ENCODE measurements around the gene PITPNC1. TPM values are rescaled to one million over a fixed set of nuclear protein-coding genes. Genes with fewer than 3 reads are reported as not detected.

Gene PITPNC1
- total and polyA plus RNA-seq, 2 of the 13 experiments (the other 11 are each of a cell fraction or from before 2014, with no cell fraction given), result 4.1 to 5.7 TPM

DNA sequence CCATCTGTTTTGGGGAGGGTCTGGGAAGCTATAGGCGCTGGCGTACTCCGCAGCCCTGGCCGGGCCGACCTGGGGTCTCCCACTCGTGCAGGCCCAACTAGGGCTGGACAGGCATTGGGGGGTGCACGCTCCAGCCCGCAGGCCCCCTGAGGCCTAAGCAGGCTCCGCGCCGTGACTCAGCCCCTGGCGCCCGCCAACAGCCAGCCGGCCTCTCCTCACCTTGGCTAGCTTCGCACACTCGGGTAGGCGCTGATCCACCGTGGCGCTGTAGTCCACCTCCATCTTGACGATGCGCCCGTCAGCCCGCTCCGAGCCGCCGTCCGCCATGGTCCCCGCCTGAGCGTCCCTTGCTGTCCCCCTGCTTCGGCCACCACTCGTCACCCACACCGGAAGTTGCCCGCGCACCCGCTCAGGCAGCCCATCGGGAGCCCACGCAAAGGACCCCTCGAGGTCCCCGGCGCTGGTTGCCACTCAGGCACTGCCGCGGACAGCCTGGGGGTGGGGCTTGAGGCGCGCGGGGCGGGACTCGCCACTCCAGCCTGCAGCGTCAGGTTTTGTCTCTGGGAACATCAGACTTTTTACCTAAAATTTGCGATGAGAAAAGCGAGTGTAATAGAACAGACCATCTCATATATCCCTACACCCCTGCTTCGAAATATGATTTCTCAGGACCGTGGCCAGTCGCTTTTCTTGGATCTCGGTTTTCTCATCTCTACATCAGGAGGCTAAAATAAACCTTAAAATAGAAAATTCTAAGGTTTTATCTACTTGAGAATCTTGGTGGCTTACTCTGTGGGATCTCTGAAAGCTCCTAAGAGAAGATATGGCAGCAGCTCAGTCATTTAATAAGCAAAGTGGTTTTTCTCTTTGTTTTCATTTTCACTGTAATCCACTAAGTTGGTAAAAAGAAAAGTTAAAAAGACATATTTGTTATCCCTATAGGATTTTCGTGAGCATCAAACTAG is 10.6 kb upstream of the PITPNC1 start, which contains the start of gene PSMD12 (continued):
- TF ChIP-seq SAP130 (CRISPR knock-in tag; IDR thresholded peaks at IDR 0.05; ENCODE audit: low read depth) (peak; percentile 97), CBFB (CRISPR knock-in tag; IDR thresholded peaks at IDR 0.05) (peak; percentile 89), NFKBIZ (CRISPR knock-in tag; IDR thresholded peaks at IDR 0.05) (peak; percentile 89; the same call in 1 of the 2 replicates), TEAD2 (CRISPR knock-in tag; IDR thresholded peaks at IDR 0.05) (no peak), ZNF441 (CRISPR knock-in tag; IDR thresholded peaks at IDR 0.05; ENCODE audit: borderline replicate concordance) (peak; percentile 86; the same call in 1 of the 2 replicates), ZEB1 (IDR thresholded peaks at IDR 0.05; ENCODE audit: insufficient replicate concordance, low read depth) (no peak), HMGXB3 (CRISPR knock-in tag; IDR thresholded peaks at IDR 0.05; ENCODE audit: borderline replicate concordance) (peak; percentile 85), SNRNP70 (IDR thresholded peaks at IDR 0.05; ENCODE audit: low read depth, low read length) (no peak), TEF (CRISPR knock-in tag; IDR thresholded peaks at IDR 0.05) (no peak), ZFP37 (CRISPR knock-in tag; IDR thresholded peaks at IDR 0.05; ENCODE audit: borderline replicate concordance) (no peak), ATF7-NPFF (CRISPR knock-in tag; IDR thresholded peaks at IDR 0.05; ENCODE audit: low read depth) (peak; percentile 97), ZFP1 (CRISPR knock-in tag; IDR thresholded peaks at IDR 0.05) (peak; percentile 95), GABPB1 (CRISPR knock-in tag; IDR thresholded peaks at IDR 0.05) (peak; percentile 100), ZNF784 (CRISPR knock-in tag; IDR thresholded peaks at IDR 0.05; ENCODE audit: borderline replicate concordance) (peak; percentile 94), SOX13 (IDR thresholded peaks at IDR 0.05) (no peak), SOX13 (CRISPR knock-in tag; conservative IDR thresholded peaks at IDR 0.05 in 1 of 2, IDR thresholded peaks at IDR 0.05 in 1 of 2) (peak in 1 of 2 experiments; percentile 59; a peak in 2 of 4 replicates)
- TF ChIP-seq, protein P1, sequence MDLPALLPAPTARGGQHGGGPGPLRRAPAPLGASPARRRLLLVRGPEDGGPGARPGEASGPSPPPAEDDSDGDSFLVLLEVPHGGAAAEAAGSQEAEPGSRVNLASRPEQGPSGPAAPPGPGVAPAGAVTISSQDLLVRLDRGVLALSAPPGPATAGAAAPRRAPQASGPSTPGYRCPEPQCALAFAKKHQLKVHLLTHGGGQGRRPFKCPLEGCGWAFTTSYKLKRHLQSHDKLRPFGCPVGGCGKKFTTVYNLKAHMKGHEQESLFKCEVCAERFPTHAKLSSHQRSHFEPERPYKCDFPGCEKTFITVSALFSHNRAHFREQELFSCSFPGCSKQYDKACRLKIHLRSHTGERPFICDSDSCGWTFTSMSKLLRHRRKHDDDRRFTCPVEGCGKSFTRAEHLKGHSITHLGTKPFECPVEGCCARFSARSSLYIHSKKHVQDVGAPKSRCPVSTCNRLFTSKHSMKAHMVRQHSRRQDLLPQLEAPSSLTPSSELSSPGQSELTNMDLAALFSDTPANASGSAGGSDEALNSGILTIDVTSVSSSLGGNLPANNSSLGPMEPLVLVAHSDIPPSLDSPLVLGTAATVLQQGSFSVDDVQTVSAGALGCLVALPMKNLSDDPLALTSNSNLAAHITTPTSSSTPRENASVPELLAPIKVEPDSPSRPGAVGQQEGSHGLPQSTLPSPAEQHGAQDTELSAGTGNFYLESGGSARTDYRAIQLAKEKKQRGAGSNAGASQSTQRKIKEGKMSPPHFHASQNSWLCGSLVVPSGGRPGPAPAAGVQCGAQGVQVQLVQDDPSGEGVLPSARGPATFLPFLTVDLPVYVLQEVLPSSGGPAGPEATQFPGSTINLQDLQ (CRISPR knock-in tag; IDR thresholded peaks at IDR 0.05), result peak; percentile 92
- TF ChIP-seq, protein P2, sequence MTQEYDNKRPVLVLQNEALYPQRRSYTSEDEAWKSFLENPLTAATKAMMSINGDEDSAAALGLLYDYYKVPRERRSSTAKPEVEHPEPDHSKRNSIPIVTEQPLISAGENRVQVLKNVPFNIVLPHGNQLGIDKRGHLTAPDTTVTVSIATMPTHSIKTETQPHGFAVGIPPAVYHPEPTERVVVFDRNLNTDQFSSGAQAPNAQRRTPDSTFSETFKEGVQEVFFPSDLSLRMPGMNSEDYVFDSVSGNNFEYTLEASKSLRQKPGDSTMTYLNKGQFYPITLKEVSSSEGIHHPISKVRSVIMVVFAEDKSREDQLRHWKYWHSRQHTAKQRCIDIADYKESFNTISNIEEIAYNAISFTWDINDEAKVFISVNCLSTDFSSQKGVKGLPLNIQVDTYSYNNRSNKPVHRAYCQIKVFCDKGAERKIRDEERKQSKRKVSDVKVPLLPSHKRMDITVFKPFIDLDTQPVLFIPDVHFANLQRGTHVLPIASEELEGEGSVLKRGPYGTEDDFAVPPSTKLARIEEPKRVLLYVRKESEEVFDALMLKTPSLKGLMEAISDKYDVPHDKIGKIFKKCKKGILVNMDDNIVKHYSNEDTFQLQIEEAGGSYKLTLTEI (CRISPR knock-in tag; conservative IDR thresholded peaks at IDR 0.05), result no peak
